Activated gamma-delta T cell (primary cell): Measurements from ENCODE around the gene SMIM35.

ENCODE experiments used
- DNase-seq: peaks from one replicate; lab custom pipeline; 2025; lab: John Stamatoyannopoulos, UW

Gene SMIM35

GRCh38 chr11:118002541-118003423 lies 84.0 kb downstream of the SMIM35 start:
- DNase-seq, result no peak

DNA sequence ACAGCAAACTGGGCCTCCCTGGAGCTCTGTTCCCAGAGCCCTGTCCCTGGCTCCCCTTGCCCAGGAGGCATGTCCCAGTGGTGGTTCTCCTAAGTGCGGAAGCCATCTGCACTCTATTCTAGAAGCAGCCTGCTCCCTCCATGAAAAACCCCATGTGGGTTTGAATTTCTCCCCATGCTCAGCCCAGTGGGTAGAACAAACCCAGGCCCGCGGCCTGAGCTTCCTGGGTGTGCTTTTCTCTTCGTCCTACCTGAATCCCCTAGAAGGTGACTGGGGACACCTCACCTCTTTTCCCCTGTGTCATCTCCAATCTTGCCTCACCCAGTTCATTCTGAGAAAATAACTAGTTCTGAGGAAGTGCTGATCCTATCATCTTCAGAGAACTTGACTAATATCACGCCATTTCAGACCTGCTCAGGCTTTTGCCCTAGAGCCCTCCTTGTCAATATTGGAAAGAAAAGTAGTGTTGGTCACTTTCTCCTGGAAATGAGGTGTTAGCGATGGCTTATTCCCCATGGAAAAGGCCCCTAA lies 84.7 kb downstream of the SMIM35 start:
- no peak for DNase-seq

DNA sequence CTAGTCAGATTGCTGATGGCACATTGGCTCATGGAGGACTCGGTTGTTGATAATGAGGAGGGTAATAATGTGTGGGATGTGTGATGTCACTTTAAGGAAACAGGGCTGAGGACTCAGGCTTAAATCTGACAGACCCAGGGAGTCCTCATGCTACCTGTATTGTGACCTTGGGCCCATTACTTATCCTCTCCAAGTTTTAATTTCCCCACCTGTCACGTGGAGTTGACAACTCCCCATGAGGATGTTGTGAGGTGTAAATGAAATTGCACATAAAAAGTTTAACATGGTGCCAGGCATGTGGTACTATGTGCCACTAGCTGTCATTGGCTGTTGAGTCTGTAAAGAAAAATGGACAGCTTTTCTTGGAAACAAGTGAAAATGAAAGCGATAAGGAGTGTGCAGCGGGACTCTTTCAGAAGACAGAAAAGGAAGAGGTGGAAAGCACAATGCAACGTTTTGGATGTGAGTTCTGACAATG lies 85.2 kb downstream of the SMIM35 start:
- no peak for DNase-seq

- no peak for DNase-seq
These were observed 85.9 kb downstream of the SMIM35 start for GRCh38 chr11:118000850-118001228.

GRCh38 chr11:118000067-118000849 lies 86.5 kb downstream of the SMIM35 start:
- DNase-seq, result no peak

- DNase-seq, result no peak
These were observed 87.3 kb downstream of the SMIM35 start for GRCh38 chr11:117999354-117999993.

GRCh38 chr11:117998664-117999353 lies 88.0 kb downstream of the SMIM35 start:
- DNase-seq, result no peak

- no peak for DNase-seq
These were observed 88.8 kb downstream of the SMIM35 start for GRCh38 chr11:117997823-117998579.

DNA sequence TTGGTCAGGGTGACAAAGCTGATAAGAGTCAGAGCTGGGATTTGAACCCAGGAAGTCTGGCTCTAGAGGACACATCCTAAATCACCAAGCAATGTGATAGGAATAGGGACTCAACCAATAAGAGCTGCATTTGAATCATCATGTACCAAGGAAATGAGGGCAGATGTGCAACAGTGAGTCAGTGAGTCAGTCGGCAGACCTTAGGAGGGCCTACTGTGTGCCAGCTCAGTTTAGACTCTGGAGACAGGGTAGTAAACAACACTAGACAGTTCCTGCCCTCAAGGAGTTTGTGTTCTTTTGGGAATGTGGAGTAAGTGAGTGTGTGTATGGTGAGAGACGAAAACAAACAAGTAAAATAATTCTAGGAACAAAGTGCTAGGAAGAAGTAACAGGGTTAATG lies 89.4 kb downstream of the SMIM35 start:
- no peak for DNase-seq

GRCh38 chr11:117996058-117996457 lies 90.7 kb downstream of the SMIM35 start:
- DNase-seq, result no peak

DNA sequence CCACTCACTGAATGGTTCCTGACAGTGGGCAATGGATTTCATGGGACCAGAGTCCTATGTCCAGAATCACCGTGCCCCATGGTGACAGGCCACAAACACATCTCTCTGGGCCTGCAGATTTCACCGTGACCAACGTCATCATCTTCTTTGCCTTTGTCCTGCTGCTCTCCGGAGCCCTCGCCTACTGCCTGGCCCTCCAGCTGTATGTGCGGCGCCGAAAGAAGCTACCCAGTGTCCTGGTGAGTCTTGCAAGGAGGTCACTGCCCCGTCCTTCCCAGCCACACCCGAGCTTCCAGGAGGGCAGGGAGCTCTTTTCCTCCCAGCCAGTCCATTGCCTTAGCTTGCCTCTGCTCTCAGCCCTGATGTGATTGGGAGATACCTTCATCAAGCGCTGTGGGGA lies 91.3 kb downstream of the SMIM35 start:
- no peak for DNase-seq

- DNase-seq, result no peak
These were observed 92.6 kb downstream of the SMIM35 start for GRCh38 chr11:117993988-117994745.

GRCh38 chr11:117992620-117993019 lies 94.1 kb downstream of the SMIM35 start:
- no peak for DNase-seq

DNA sequence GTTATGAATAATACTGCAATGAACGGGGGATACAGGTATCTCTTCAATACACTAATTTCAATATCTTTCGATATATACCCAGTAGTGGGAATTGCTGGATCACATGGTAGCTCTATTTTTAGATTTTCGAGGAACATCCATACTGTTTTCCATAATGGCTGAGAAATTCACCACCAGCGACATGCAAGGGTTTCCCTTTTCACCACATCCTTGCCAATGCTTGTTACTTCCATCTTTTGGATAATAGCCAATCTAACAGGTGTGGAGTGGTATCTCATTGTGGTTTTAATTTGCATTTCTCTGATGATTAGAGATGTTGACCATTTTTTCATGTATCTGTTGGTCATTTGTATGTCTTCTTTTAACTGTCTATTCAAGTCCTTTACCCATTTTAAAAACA lies 94.6 kb downstream of the SMIM35 start:
- DNase-seq, result no peak

DNA sequence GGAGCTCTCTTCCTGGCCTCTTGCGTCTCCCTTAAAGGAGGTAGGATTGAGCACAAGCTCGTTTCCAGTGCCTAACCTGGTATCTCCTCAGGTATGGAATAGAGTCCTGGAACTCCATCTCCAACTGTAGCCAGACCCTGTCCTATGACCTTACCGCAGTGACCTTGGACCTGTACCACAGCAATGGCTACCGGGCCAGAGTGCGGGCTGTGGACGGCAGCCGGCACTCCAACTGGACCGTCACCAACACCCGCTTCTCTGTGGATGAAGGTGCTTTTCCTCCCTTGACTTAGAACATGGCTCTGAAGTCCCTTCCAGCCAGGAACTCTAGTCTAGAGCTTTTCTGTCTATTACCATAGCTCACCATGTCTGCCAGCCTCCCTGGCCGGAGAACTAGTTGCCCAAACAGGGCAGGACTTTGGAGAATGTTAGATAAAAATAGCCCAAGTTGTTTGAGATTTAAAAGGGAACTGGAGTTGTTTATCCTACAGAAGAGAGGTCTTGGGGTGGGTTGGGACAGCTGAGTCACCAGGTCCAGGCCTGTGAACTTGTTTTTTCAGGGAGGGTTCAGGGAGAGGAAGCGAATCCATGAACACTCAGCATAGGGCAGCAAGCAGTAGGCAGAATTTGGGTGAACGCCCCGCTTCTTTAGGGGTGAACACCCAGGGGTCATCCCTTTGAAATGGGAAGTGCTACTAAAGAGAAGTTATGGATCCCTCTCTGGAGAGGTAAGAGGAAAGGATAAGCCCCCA lies 97.2 kb downstream of the SMIM35 start:
- DNase-seq, result no peak

GRCh38 chr11:117986981-117987574 lies 99.7 kb downstream of the SMIM35 start:
- DNase-seq, result no peak

DNA sequence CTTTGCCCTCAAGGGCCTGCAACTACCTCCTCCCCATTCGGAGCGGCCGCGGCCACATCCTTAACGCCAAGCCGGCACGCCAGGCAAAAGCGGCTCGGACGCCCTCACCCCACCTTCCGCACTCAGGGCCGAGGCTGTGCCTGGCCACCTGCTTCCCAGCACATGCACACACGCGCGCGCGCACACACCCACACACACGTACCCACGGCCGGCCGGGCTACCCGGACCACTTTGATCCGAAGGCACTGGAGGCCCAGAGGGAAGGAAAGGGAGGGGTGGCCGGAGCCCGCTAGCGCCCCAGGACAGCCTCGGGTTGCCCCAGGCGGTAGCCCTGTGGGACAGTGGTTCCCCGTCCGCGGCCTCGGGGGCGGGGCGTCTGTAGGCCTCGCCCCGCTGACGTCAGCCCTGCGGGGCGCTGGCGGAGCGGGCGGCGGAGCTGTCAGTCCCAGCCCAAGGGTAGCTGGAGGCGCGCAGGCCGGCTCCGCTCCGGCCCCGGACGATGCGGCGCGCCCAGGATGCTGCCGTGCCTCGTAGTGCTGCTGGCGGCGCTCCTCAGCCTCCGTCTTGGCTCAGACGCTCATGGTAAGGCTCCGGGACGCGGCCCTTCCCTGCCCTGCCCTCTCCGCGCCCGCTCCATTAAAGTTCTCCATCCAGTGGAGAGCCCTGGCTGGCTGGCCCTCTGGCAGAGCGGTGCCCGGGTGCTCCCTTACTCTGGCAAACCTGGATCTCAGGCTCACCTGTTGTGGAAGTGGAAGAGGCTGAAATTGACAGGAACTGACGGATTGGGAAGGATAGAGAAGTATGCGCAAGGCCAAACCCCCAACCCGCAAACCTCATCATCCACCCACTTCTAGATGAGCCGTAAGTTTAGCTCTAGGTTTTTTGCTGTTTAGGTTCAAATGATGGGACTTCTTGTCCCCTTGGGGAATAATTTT lies 100.5 kb downstream of the SMIM35 start, which contains the start of gene IL10RA:
TSS of gene IL10RA (plus strand) at position 442 of the 935 bp plus-strand sequence. CDS start at position 516, 74 bp downstream.
- peak; percentile 77 for DNase-seq

GRCh38 chr11:117984476-117984875 lies 102.3 kb downstream of the SMIM35 start:
- DNase-seq, result no peak
